ENCODE data around the gene C3orf80.
"Not testable (repeated sequence)": the region's sequence is repeated elsewhere in the genome, so short reads cannot be mapped to it uniquely, and the experiment has no call there.

DNA sequence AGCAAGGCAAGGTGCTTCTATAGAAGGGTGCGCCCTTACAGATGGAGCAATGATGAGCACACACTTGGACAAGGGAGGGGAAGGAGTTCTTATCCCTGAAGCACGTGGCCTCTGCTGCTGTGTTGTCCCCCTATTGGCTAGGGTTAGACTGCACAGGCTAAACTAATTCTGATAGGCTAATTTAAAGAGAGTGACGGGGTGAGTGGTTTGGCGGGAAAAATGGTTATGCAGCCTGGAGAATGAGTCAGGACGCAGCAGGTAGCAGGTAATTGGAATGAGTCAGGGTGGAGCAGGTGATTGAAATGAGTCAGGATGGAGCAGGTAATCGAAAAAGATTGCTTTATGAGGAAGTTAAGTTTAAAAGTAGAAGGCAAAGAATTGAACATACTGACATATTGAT, 15.5 kb downstream of the C3orf80 start:
- TF ChIP-seq POLR2A, EP300, POLR2AphosphoS5 (IDR thresholded peaks at IDR 0.05): not testable (repeated sequence)
- TF ChIP-seq, protein P1, sequence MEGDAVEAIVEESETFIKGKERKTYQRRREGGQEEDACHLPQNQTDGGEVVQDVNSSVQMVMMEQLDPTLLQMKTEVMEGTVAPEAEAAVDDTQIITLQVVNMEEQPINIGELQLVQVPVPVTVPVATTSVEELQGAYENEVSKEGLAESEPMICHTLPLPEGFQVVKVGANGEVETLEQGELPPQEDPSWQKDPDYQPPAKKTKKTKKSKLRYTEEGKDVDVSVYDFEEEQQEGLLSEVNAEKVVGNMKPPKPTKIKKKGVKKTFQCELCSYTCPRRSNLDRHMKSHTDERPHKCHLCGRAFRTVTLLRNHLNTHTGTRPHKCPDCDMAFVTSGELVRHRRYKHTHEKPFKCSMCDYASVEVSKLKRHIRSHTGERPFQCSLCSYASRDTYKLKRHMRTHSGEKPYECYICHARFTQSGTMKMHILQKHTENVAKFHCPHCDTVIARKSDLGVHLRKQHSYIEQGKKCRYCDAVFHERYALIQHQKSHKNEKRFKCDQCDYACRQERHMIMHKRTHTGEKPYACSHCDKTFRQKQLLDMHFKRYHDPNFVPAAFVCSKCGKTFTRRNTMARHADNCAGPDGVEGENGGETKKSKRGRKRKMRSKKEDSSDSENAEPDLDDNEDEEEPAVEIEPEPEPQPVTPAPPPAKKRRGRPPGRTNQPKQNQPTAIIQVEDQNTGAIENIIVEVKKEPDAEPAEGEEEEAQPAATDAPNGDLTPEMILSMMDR (IDR thresholded peaks at IDR 0.05), result not testable (repeated sequence)

All from sigmoid colon (tissue), 4 donors.